C4-2B (cell line): ENCODE results near the gene CACNB2.

Experiments
- ZFX ChIP-seq: fragments of 450-650 bp; IDR thresholded peaks from 2 replicates; pipeline ENCODE4 v1.6.1; 2017
- TF ChIP-seq, protein P1 (sequence below): fragments of 450-650 bp; conservative IDR thresholded peaks from 2 replicates; pipeline ENCODE4 v1.5.1; 2017; ENCODE audit warnings: mild to moderate bottlenecking

DNA sequence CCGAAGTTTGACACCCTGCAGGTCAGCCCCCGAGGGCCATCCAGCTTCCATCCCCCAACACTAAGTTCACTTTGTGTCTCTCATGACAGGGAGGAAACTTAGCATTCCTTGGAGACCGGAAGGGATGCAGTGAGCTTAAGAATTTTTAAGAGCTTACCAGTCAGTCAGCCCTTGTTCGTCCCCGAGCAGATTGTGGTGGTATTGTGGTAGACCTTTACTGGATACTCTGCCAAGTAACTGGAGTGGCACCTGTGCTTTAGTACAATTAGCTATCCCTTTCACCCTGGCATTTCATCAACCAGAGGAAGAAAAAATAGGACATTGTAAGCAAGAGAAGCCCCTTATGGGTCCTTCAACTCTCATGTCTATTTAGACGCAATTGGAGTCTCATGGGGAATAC is 436.4 kb downstream of the CACNB2 start:
- TF ChIP-seq, protein P1, sequence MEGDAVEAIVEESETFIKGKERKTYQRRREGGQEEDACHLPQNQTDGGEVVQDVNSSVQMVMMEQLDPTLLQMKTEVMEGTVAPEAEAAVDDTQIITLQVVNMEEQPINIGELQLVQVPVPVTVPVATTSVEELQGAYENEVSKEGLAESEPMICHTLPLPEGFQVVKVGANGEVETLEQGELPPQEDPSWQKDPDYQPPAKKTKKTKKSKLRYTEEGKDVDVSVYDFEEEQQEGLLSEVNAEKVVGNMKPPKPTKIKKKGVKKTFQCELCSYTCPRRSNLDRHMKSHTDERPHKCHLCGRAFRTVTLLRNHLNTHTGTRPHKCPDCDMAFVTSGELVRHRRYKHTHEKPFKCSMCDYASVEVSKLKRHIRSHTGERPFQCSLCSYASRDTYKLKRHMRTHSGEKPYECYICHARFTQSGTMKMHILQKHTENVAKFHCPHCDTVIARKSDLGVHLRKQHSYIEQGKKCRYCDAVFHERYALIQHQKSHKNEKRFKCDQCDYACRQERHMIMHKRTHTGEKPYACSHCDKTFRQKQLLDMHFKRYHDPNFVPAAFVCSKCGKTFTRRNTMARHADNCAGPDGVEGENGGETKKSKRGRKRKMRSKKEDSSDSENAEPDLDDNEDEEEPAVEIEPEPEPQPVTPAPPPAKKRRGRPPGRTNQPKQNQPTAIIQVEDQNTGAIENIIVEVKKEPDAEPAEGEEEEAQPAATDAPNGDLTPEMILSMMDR = no peak
- TF ChIP-seq ZFX = no peak
